RWPE1 (cell line): ENCODE data around the gene NEUROG2.
"Not testable (repeated sequence)": the region's sequence is repeated elsewhere in the genome, so short reads cannot be mapped to it uniquely, and the experiment has no call there.

Experiments used
- CTCF ChIA-PET: fragments of 350-600 bp; sonication (Branson Sonifier 250); formaldehyde crosslinking; extraction: SDS; loops from one replicate; lab custom pipeline; 2021; lab: Yijun Ruan, JAX
- POLR2A ChIA-PET: fragments of 400-600 bp; formaldehyde crosslinking; extraction: SDS; loops from one replicate; lab custom pipeline; 2020; ENCODE audit warnings: antibody characterized with exemption; ENCODE audit not compliant: low non-redundant PET; lab: Yijun Ruan, JAX
- DNase-seq: peaks from one replicate; pipeline ENCODE4 v3.0.0; 2012; ENCODE audit warnings: low spot score
- H3K27ac ChIP-seq: fragments of 450-650 bp; 2 replicates; pipeline ENCODE4 v1.5.1; 2017
- CTCF ChIP-seq: fragments of 450-650 bp; conservative IDR thresholded peaks from 2 replicates; pipeline ENCODE4 v1.5.1; 2017; ENCODE audit warnings: low read depth, mild to moderate bottlenecking

The NEUROG2 gene

GRCh38 chr4:112557676-112558411, 41.9 kb upstream of the NEUROG2 start:
- no peak overlapping the region for H3K27ac ChIP-seq
- no peak for DNase-seq
- ChIA-PET CTCF (no interaction called here), POLR2A (no interaction called here)
- TF ChIP-seq CTCF: no peak

- POLR2A ChIA-PET, DNase-seq, CTCF ChIA-PET: not testable (repeated sequence)
Observed at GRCh38 chr4:112554271-112554670, 38.3 kb upstream of the NEUROG2 start.

GRCh38 chr4:112552668-112553067, 36.7 kb upstream of the NEUROG2 start:
- ChIA-PET POLR2A (no interaction called here), CTCF (no interaction called here)
- no peak for TF ChIP-seq CTCF
- no peak overlapping the region for H3K27ac ChIP-seq
- DNase-seq: peak; percentile 30

More at GRCh38 chr4:112554271-112554670, 38.3 kb upstream of the NEUROG2 start:
- not testable (repeated sequence) for H3K27ac ChIP-seq

GRCh38 chr4:112550728-112551127, 34.7 kb upstream of the NEUROG2 start:
- ChIA-PET CTCF (no interaction called here), POLR2A (no interaction called here)
- DNase-seq: no peak
- TF ChIP-seq CTCF: no peak
- no peak overlapping the region for H3K27ac ChIP-seq

GRCh38 chr4:112546476-112546875, 30.5 kb upstream of the NEUROG2 start:
- no peak for DNase-seq
- ChIA-PET POLR2A (no interaction called here), CTCF (no interaction called here)
- H3K27ac ChIP-seq: no peak overlapping the region
- no peak for TF ChIP-seq CTCF

GRCh38 chr4:112545346-112545745, 29.4 kb upstream of the NEUROG2 start:
- ChIA-PET CTCF (no interaction called here), POLR2A (no interaction called here)
- no peak overlapping the region for H3K27ac ChIP-seq
- DNase-seq: no peak
- no peak for TF ChIP-seq CTCF

- TF ChIP-seq CTCF: no peak
- ChIA-PET POLR2A (no interaction called here), CTCF (no interaction called here)
- no peak for DNase-seq
- H3K27ac ChIP-seq: no peak overlapping the region
Observed at GRCh38 chr4:112540695-112541094, 24.7 kb upstream of the NEUROG2 start.
